Right lobe of liver (tissue), 6 donors: Measurements from ENCODE around the gene CX3CR1. TPM values are rescaled to one million over a fixed set of nuclear protein-coding genes. Genes with fewer than 3 reads are reported as not detected.

Experiments used
- ATAC-seq, 4 donors: fragments of 200-7000 bp; cut with Tn5 transposase; one replicate each; pipeline ENCODE4 v1.9.1; 2020; ENCODE audit warnings: mild to moderate bottlenecking in 4 of 4, moderate library complexity in 4 of 4
- DNase-seq, 3 donors: peaks; one replicate each; pipeline ENCODE4 v3.0.0-alpha.2; 2020
- H3K27ac ChIP-seq, 3 donors: fragments of 200-600 bp; one replicate each; pipeline ENCODE4 v1.8.0; 2022
- H3K27me3 ChIP-seq, 2 donors: fragments of 200-600 bp; one replicate each; pipeline ENCODE4 v1.8.0; 2022
- H3K36me3 ChIP-seq, 4 donors: fragments of 200-600 bp; sonication (generic) in 1 of 4; one replicate each; pipeline versions ENCODE4 v1.5.1 to v1.8.0; 2017 to 2022; ENCODE audit warnings: control low read depth in 1 of 4
- H3K4me1 ChIP-seq, 4 donors: fragments of 200-600 bp; sonication (generic) in 1 of 4; one replicate each; pipeline versions ENCODE4 v1.5.1 to v1.8.0; 2017 to 2022; ENCODE audit warnings: control low read depth in 1 of 4
- H3K4me3 ChIP-seq, 3 donors: fragments of 200-600 bp; one replicate each; pipeline ENCODE4 v1.8.0; 2022
- H3K9me3 ChIP-seq, 4 donors: fragments of 200-600 bp; sonication (generic) in 1 of 4; one replicate each; pipeline versions ENCODE4 v1.5.1 to v1.8.0; 2017 to 2022; ENCODE audit warnings: control low read depth in 1 of 4
- CTCF ChIP-seq, 4 donors: fragments of 200-600 bp in 3 of 4; fragments of 450-650 bp in 1 of 4; IDR thresholded peaks; one replicate each; pipeline versions ENCODE4 v1.5.1 to v1.8.0; 2016 to 2022; ENCODE audit warnings: antibody characterized with exemption in 4 of 4, mild to moderate bottlenecking in 2 of 4
- POLR2A ChIP-seq: fragments of 450-650 bp; IDR thresholded peaks from one replicate; pipeline ENCODE4 v1.6.1; 2017; ENCODE audit warnings: antibody characterized with exemption, mild to moderate bottlenecking
- WGBS: methylation state at CpG from one replicate; pipeline ENCODE4 v1.1.6; 2018; ENCODE audit warnings: low coverage, low lambda C conversion rate; ENCODE audit not compliant: insufficient coverage; ENCODE audit errors: missing lambda C conversion rate; 5-methylcytosine and 5-hydroxymethylcytosine counted together
- intact Hi-C, 2 donors: fragments of 100-400 bp; cut with DNase I; formaldehyde crosslinking; loops; one replicate each; pipeline versions ENCODE4 v1.11.2 to v1.14.1; 2022
- total RNA-seq, 6 experiments: library from RNA; depleted of rRNA in 2 of 6; stranded (reverse); fragments of >200 nt in 2 of 6; fragmentation: NEBNext Ultra II Directional in 3 of 6; extraction: Animal tissue kit (Norgen Biotek cat#: 25700) in 3 of 6; gene quantifications; one replicate each; pipeline versions ENCODE4 v1.1.0 to v1.2.4, GENCODE V29; 2016 to 2023
- donor health status: DM: no; HTN: yes; CAD: no.
- donor health status: DM: no; HTN: no; CAD: no.
- donor health status: DM: no; HTN: no; CAD: no.
- donor health status: DM: no; HTN: yes; CAD: no.
- donor health status: DM: no; HTN: yes; CAD: no.

The CX3CR1 gene
- total RNA-seq, 6 experiments from 2014 or later = 0.25 to 1.8 (median 0.72) TPM; not detected in 1

- DNase-seq = no peak
- H3K36me3 ChIP-seq = no peaks in the 10 kb centered on the region
- H3K27ac ChIP-seq = no peak overlapping the region
- no peaks in the 10 kb centered on the region for H3K4me1 ChIP-seq
- H3K27me3 ChIP-seq = no peaks in the 10 kb centered on the region
- intact Hi-C loops = no loop called here
- 56% methylated on average over 4 of the region's 6 CpGs for WGBS
- no peak for TF ChIP-seq POLR2A
- TF ChIP-seq CTCF (IDR thresholded peaks at IDR 0.05) = no peak
- H3K9me3 ChIP-seq = no peaks in the 10 kb centered on the region
- no peak for ATAC-seq
- no peak overlapping the region for H3K4me3 ChIP-seq
Observed at GRCh38 chr3:39249453-39250115, 30.3 kb downstream of the CX3CR1 start.

- Histone ChIP-seq H3K36me3 (no peaks in the 10 kb centered on the region), H3K27me3 (no peaks in the 10 kb centered on the region), H3K4me3 (no peak overlapping the region), H3K9me3 (no peaks in the 10 kb centered on the region), H3K27ac (no peak overlapping the region), H3K4me1 (no peaks in the 10 kb centered on the region)
- ATAC-seq (no peak), DNase-seq (no peak)
- no peak for TF ChIP-seq CTCF (IDR thresholded peaks at IDR 0.05)
- TF ChIP-seq POLR2A = no peak
- intact Hi-C loops = no loop called here
Observed at GRCh38 chr3:39241561-39241960, 38.3 kb downstream of the CX3CR1 start.

GRCh38 chr3:39237027-39237426 lies 42.8 kb downstream of the CX3CR1 start:
- intact Hi-C loops = no loop called here
- Histone ChIP-seq H3K36me3 (no peaks in the 10 kb centered on the region), H3K4me1 (no peaks in the 10 kb centered on the region), H3K9me3 (no peaks in the 10 kb centered on the region), H3K4me3 (no peak overlapping the region), H3K27ac (no peak overlapping the region), H3K27me3 (no peaks in the 10 kb centered on the region)
- ATAC-seq = no peak
- 70% methylated on average over 3 of the region's 6 CpGs for whole genome bisulfite sequencing
- DNase-seq = no peak
- no peak for TF ChIP-seq CTCF (IDR thresholded peaks at IDR 0.05)
- TF ChIP-seq POLR2A = no peak

- DNase-seq = no peak
- H3K36me3 ChIP-seq = no peaks in the 10 kb centered on the region
- no peak overlapping the region for H3K4me3 ChIP-seq
- H3K27me3 ChIP-seq = no peaks in the 10 kb centered on the region
- WGBS = 29% methylated on average over 1 of the region's 2 CpGs
- ATAC-seq = peak in 2 of 4 donors; percentile 18 to 52
- intact Hi-C loops = no loop called here
- TF ChIP-seq CTCF (IDR thresholded peaks at IDR 0.05) (no peak), POLR2A (no peak)
- H3K4me1 ChIP-seq = no peaks in the 10 kb centered on the region
- H3K9me3 ChIP-seq = no peaks in the 10 kb centered on the region
- H3K27ac ChIP-seq = no peak overlapping the region
Observed at GRCh38 chr3:39234651-39235050, 45.2 kb downstream of the CX3CR1 start.

GRCh38 chr3:39232859-39233258 lies 47.0 kb downstream of the CX3CR1 start:
- Histone ChIP-seq H3K27ac (no peak overlapping the region), H3K9me3 (no peaks in the 10 kb centered on the region), H3K36me3 (no peaks in the 10 kb centered on the region), H3K4me1 (no peaks in the 10 kb centered on the region), H3K27me3 (no peaks in the 10 kb centered on the region), H3K4me3 (no peak overlapping the region)
- intact Hi-C loops = no loop called here
- no peak for TF ChIP-seq POLR2A
- no peak for TF ChIP-seq CTCF (IDR thresholded peaks at IDR 0.05)
- WGBS = 20% methylated on average over 3 of the region's 3 CpGs
- ATAC-seq (no peak), DNase-seq (no peak)
